Measurements from ENCODE around the gene VWC2. TPM values are rescaled to one million over a fixed set of nuclear protein-coding genes. Genes with fewer than 3 reads are reported as not detected.

The VWC2 gene
- total and polyA plus RNA-seq, 10 of the 15 experiments (the other 5 are each of a cell fraction or from before 2014, with no cell fraction given): 0.01 to 0.06 (median 0.03) TPM; not detected in 7

- Histone ChIP-seq H3K79me2 (ENCODE audit: control insufficient read depth, insufficient read depth, low read length) (no peaks in the 10 kb centered on the region), H3K36me3 (ENCODE audit: control insufficient read depth in 2 of 2, insufficient read depth in 2 of 2, low read length in 1 of 2) (no peaks in the 10 kb centered on the region), H3K27ac (ENCODE audit: control insufficient read depth, insufficient read depth) (no peak overlapping the region), H3K27me3 (replicated peaks in 1 of 2; ENCODE audit: control insufficient read depth in 2 of 2, insufficient read depth in 2 of 2, low read length in 1 of 2) (peaks cover 13 to 33% of the 10 kb centered on the region in 2 experiments), H3K4me1 (ENCODE audit: control insufficient read depth, insufficient read depth, low read length) (peaks cover 24% of the 10 kb centered on the region), H3K4me3 (no peak overlapping the region; the same call in 1 of the 2 replicates), H3K9me3 (replicated peaks; ENCODE audit: control insufficient read depth, insufficient read depth, low read length) (no peaks in the 10 kb centered on the region; the same call in 2 of the 3 replicates), H2AFZ (ENCODE audit: control insufficient read depth, low read depth, low read length) (no peak overlapping the region; the same call in 1 of the 2 replicates), H3K4me2 (ENCODE audit: control insufficient read depth, insufficient read depth) (peak overlapping the region; percentile 38; the same call in 1 of the 2 replicates), H4K20me1 (ENCODE audit: control insufficient read depth, insufficient read depth) (no peaks in the 10 kb centered on the region), H3K9ac (ENCODE audit: control insufficient read depth, insufficient read depth, low read length) (no peak overlapping the region)
- POLR2A ChIA-PET: no interaction called here
- DNase-seq (ENCODE audit: low read depth, low spot score) (no peak), ATAC-seq (no peak), FAIRE-seq (no peak)
- SMC1A ChIA-PET (ENCODE audit: uncharacterized antibody, unreplicated experiment): no interaction called here
- WGBS (ENCODE audit: insufficient coverage, insufficient replicate concordance, low lambda C conversion rate, missing lambda C conversion rate): 17% methylated on average over 11 of the region's 11 CpGs
- CTCF ChIA-PET: no interaction called here
- BruUV-seq (replicated peaks): no TSS peak
- in situ Hi-C loops (cut with MboI) (loop anchor here (25.0 kb wide), 1 partner anchor 1836 kb away; the partner anchor contains the start of gene PKD1L1), intact Hi-C loops (cut with micrococcal nuclease; ENCODE audit: unreplicated experiment) (no loop called here)
- RAD21 ChIA-PET (ENCODE audit: unreplicated experiment): no interaction called here
- no peak for TF ChIP-seq MYB (IDR thresholded peaks at IDR 0.05; ENCODE audit: borderline replicate concordance, low read depth, low read length)
- no peak for TF ChIP-seq NFYA (IDR thresholded peaks at IDR 0.05; ENCODE audit: borderline replicate concordance, low read depth, low read length)
- no peak for TF ChIP-seq ZBTB40 (IDR thresholded peaks at IDR 0.05; ENCODE audit: borderline replicate concordance)
- TF ChIP-seq GABPA (IDR thresholded peaks at IDR 0.05; ENCODE audit: low read depth): no peak
- TF ChIP-seq BCL3 (IDR thresholded peaks at IDR 0.05; ENCODE audit: borderline replicate concordance, insufficient read depth, low read depth, low read length, poor library complexity, severe bottlenecking): no peak
- no peak for TF ChIP-seq TCF7 (IDR thresholded peaks at IDR 0.05; ENCODE audit: borderline replicate concordance)
- no peak for TF ChIP-seq MEF2B (IDR thresholded peaks at IDR 0.05; ENCODE audit: partially characterized antibody, poor library complexity, severe bottlenecking)
- TF ChIP-seq PML (IDR thresholded peaks at IDR 0.05; ENCODE audit: low read length): no peak
- no peak for TF ChIP-seq SMAD1 (IDR thresholded peaks at IDR 0.05; ENCODE audit: low read depth, partially characterized antibody)
- TF ChIP-seq TAF1 (IDR thresholded peaks at IDR 0.05; ENCODE audit: borderline replicate concordance, low read depth, low read length): no peak
- no peak for TF ChIP-seq KAT2A (conservative IDR thresholded peaks at IDR 0.05; ENCODE audit: control insufficient read depth, low read depth, low read length)
- no peak for TF ChIP-seq HDAC2 (IDR thresholded peaks at IDR 0.05)
- TF ChIP-seq ZNF384 (IDR thresholded peaks at IDR 0.05; ENCODE audit: borderline replicate concordance, low read depth, low read length): no peak
- TF ChIP-seq WRNIP1 (IDR thresholded peaks at IDR 0.05; ENCODE audit: borderline replicate concordance, low read depth, low read length): no peak
- no peak for TF ChIP-seq SKIL (IDR thresholded peaks at IDR 0.05; ENCODE audit: low read depth, poor library complexity, severe bottlenecking)
- no peak for TF ChIP-seq RBBP5 (conservative IDR thresholded peaks at IDR 0.05)
Observed at GRCh38 chr7:49772916-49773217, 571 bp upstream of the VWC2 start.
